Neural crest cell (in vitro differentiated cells): Measurements from ENCODE around the gene SPATA6L. TPM values are rescaled to one million over a fixed set of nuclear protein-coding genes. Genes with fewer than 3 reads are reported as not detected.

Experiments
- DNase-seq: peaks from one replicate; pipeline ENCODE4 v3.0.0; 2021; ENCODE audit warnings: low read depth, mixed read lengths, low spot score
- H3K27ac Mint-ChIP-seq: one replicate; pipeline ENCODE4 v1.8.0; 2021; ENCODE audit warnings: mild to moderate bottlenecking, mixed read lengths; ENCODE audit not compliant: unreplicated experiment
- H3K27me3 Mint-ChIP-seq: 2 replicates; pipeline ENCODE4 v1.8.0; 2021; ENCODE audit warnings: low read depth, mild to moderate bottlenecking, mixed read lengths
- H3K36me3 Mint-ChIP-seq: 2 replicates; pipeline ENCODE4 v1.8.0; 2021; ENCODE audit warnings: low read depth, mild to moderate bottlenecking, mixed read lengths
- H3K4me1 Mint-ChIP-seq: 2 replicates; pipeline ENCODE4 v1.8.0; 2021; ENCODE audit warnings: mixed read lengths
- H3K4me3 Mint-ChIP-seq: one replicate; pipeline ENCODE4 v1.8.0; 2021; ENCODE audit warnings: mild to moderate bottlenecking, mixed read lengths
- H3K9me3 Mint-ChIP-seq: 2 replicates; pipeline ENCODE4 v1.8.0; 2021; ENCODE audit warnings: mixed read lengths
- total RNA-seq: library from RNA; stranded (reverse); gene quantifications from 2 replicates; pipeline ENCODE4 v1.2.1, GENCODE V29; 2021
- TF ChIP-seq, protein P1 (sequence below): fragments of 200-600 bp; sonication (generic); conservative IDR thresholded peaks from 2 replicates; pipeline ENCODE4 v1.5.0; 2021; ENCODE audit warnings: antibody characterized with exemption, mild to moderate bottlenecking

The SPATA6L gene
- total RNA-seq, 1 donor from 2014 or later = 0.44 TPM

- Mint-ChIP-seq H3K27ac (no peak overlapping the region), H3K27me3 (no peaks in the 10 kb centered on the region), H3K4me1 (no peaks in the 10 kb centered on the region), H3K36me3 (no peaks in the 10 kb centered on the region), H3K4me3 (no peak overlapping the region), H3K9me3 (no peaks in the 10 kb centered on the region)
- TF ChIP-seq, protein P1, sequence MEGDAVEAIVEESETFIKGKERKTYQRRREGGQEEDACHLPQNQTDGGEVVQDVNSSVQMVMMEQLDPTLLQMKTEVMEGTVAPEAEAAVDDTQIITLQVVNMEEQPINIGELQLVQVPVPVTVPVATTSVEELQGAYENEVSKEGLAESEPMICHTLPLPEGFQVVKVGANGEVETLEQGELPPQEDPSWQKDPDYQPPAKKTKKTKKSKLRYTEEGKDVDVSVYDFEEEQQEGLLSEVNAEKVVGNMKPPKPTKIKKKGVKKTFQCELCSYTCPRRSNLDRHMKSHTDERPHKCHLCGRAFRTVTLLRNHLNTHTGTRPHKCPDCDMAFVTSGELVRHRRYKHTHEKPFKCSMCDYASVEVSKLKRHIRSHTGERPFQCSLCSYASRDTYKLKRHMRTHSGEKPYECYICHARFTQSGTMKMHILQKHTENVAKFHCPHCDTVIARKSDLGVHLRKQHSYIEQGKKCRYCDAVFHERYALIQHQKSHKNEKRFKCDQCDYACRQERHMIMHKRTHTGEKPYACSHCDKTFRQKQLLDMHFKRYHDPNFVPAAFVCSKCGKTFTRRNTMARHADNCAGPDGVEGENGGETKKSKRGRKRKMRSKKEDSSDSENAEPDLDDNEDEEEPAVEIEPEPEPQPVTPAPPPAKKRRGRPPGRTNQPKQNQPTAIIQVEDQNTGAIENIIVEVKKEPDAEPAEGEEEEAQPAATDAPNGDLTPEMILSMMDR = no peak
- DNase-seq = no peak
These were observed 11.1 kb upstream of the SPATA6L start for GRCh38 chr9:4677392-4677791.

GRCh38 chr9:4674783-4675182 is 8.5 kb upstream of the SPATA6L start:
- Mint-ChIP-seq H3K4me3 (no peak overlapping the region), H3K36me3 (no peaks in the 10 kb centered on the region), H3K9me3 (no peaks in the 10 kb centered on the region), H3K4me1 (peaks cover 5% of the 10 kb centered on the region), H3K27me3 (no peaks in the 10 kb centered on the region), H3K27ac (no peak overlapping the region)
- no peak for DNase-seq
- TF ChIP-seq, protein P1 = no peak

DNA sequence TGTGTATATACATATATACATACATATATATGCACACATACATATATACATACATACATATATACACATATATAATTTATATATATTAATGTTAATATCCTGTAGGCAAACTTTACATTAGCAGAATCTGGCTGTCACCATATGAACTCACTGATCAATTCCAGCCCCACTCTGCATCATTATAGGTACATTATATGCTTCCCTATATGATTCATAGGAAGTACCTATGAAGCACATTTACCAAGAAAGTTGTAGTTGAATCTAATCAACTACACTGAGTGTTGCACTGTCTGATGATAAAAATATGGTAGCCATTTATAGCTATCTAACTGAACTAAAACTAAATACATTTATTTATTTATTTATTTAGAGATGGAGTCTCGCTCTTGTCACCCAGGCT is 5.5 kb upstream of the SPATA6L start:
- H3K27ac Mint-ChIP-seq = no peak overlapping the region
- no peaks in the 10 kb centered on the region for H3K9me3 Mint-ChIP-seq
- peaks cover 7% of the 10 kb centered on the region for H3K4me1 Mint-ChIP-seq
- DNase-seq = no peak
- peaks cover 12% of the 10 kb centered on the region for H3K27me3 Mint-ChIP-seq
- H3K4me3 Mint-ChIP-seq = no peak overlapping the region
- TF ChIP-seq, protein P1 = no peak
- no peaks in the 10 kb centered on the region for H3K36me3 Mint-ChIP-seq

DNA sequence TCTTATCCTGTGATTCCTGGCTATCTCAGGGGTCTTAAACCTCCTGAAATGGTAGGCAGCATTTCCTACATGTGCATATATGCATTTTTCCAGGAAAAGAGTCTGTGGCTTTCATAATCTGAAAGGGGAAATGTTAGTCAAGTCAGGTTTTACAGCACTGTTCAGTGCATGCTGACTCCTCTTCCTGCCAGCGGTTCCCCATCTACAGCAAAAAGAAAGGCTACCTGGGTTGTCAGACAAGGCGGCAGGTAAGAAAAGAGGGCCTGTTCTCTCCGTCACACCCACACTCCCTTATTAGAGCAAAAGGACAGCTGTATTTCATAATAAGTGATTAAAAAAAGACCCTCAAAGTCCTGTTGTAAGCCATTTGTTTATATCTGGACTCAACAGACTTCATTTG is 4.3 kb upstream of the SPATA6L start:
- H3K27ac Mint-ChIP-seq = no peak overlapping the region
- TF ChIP-seq, protein P1 = no peak
- peaks cover 18% of the 10 kb centered on the region for H3K4me1 Mint-ChIP-seq
- peaks cover 22% of the 10 kb centered on the region for H3K27me3 Mint-ChIP-seq
- no peaks in the 10 kb centered on the region for H3K9me3 Mint-ChIP-seq
- DNase-seq = no peak
- H3K4me3 Mint-ChIP-seq = no peak overlapping the region
- H3K36me3 Mint-ChIP-seq = no peaks in the 10 kb centered on the region

DNA sequence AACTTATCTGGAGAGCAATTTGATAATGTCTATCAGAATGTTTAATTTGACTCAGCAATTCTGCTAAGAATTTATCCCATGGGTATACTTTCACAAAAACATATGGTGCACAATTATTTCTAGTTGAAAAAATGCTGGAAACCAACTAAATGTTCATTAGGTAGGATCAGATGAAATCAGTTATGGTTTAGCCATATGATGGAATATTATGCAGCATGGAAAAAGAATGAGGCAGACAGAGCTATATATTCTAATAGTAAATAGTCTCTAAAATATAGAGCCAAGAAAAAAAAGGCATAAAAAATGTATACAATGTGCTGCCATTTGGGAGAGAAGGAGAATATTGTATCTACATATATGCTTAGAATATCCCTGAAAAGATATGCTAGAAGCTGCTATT is 3.6 kb upstream of the SPATA6L start:
- H3K4me1 Mint-ChIP-seq = peaks cover 23% of the 10 kb centered on the region
- H3K27me3 Mint-ChIP-seq = peaks cover 22% of the 10 kb centered on the region
- no peak for DNase-seq
- TF ChIP-seq, protein P1 = no peak
- no peak overlapping the region for H3K27ac Mint-ChIP-seq
- no peaks in the 10 kb centered on the region for H3K9me3 Mint-ChIP-seq
- no peaks in the 10 kb centered on the region for H3K36me3 Mint-ChIP-seq
- no peak overlapping the region for H3K4me3 Mint-ChIP-seq

DNA sequence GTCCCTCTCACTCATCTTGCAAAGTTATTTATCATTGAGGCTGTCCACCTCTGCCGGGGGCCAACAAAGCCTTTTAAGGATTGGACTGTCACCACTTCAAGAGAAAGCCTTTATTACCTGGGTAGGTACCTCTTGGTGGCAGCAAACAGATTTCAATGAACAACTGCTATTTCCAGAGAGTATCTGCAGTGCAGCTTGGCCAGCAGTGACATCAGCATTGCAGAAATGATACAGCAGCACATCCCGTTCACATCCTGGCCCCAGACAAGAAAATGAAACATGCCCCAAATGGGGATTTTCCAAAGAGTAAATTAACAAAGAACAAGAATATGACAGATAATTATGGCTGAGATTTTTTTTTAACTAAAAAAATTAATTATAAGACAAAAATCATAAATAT is 2.3 kb upstream of the SPATA6L start:
- TF ChIP-seq, protein P1 = no peak
- DNase-seq = no peak
- H3K4me3 Mint-ChIP-seq = no peak overlapping the region
- H3K27me3 Mint-ChIP-seq = peaks cover 27% of the 10 kb centered on the region
- H3K9me3 Mint-ChIP-seq = no peaks in the 10 kb centered on the region
- H3K36me3 Mint-ChIP-seq = no peaks in the 10 kb centered on the region
- H3K27ac Mint-ChIP-seq = no peak overlapping the region
- peaks cover 33% of the 10 kb centered on the region for H3K4me1 Mint-ChIP-seq
